ENCODE results near the gene BTBD9. TPM values are rescaled to one million over a fixed set of nuclear protein-coding genes. Genes with fewer than 3 reads are reported as not detected.

The BTBD9 gene
- total RNA-seq, 1 donor from 2014 or later: 24.1 TPM

DNA sequence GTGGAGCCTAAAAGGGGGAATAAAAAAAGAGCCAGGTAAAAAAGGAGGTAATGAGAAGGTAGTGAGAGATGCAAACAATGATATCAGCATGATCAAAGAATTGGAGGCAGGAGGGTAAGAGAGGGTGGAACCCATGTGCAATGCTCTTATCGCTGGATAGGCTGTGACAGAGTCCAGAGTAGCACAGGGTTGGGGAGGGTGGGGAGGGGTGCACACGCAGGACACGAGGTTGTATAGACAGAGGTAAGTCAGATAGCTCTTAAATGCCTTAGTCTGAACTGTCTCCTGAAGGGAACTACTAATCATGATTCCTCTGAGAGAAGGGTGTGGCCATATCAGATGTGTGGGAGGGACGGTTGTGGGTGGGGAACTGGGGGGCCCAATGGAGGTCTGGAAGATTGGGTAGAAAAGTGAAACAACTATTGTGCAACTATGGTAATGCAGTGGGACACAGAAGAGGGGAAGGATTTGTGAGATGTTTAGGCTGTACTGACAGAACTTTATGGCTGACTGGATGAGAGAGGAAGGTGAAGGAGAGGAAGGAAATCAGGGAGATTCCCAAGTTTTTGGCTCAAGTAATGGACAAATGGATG lies 354.8 kb downstream of the BTBD9 start:
- Histone ChIP-seq H3K27ac (no peak overlapping the region), H3K4me3 (no peak overlapping the region), H3K27me3 (no peaks in the 10 kb centered on the region), H3K4me1 (no peaks in the 10 kb centered on the region), H3K36me3 (no peaks in the 10 kb centered on the region), H3K9me3 (no peaks in the 10 kb centered on the region)
- TF ChIP-seq POLR2A (IDR thresholded peaks at IDR 0.05): no peak
- no peak for TF ChIP-seq POLR2AphosphoS5 (IDR thresholded peaks at IDR 0.05; ENCODE audit: insufficient read depth in 1 of 2, low read depth in 1 of 2)
- TF ChIP-seq, protein P1, sequence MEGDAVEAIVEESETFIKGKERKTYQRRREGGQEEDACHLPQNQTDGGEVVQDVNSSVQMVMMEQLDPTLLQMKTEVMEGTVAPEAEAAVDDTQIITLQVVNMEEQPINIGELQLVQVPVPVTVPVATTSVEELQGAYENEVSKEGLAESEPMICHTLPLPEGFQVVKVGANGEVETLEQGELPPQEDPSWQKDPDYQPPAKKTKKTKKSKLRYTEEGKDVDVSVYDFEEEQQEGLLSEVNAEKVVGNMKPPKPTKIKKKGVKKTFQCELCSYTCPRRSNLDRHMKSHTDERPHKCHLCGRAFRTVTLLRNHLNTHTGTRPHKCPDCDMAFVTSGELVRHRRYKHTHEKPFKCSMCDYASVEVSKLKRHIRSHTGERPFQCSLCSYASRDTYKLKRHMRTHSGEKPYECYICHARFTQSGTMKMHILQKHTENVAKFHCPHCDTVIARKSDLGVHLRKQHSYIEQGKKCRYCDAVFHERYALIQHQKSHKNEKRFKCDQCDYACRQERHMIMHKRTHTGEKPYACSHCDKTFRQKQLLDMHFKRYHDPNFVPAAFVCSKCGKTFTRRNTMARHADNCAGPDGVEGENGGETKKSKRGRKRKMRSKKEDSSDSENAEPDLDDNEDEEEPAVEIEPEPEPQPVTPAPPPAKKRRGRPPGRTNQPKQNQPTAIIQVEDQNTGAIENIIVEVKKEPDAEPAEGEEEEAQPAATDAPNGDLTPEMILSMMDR (IDR thresholded peaks at IDR 0.05): no peak
- intact Hi-C loops (cut with DNase I): no loop called here
- DNase-seq (ENCODE audit: extremely low spot score in 2 of 2): no peak

DNA sequence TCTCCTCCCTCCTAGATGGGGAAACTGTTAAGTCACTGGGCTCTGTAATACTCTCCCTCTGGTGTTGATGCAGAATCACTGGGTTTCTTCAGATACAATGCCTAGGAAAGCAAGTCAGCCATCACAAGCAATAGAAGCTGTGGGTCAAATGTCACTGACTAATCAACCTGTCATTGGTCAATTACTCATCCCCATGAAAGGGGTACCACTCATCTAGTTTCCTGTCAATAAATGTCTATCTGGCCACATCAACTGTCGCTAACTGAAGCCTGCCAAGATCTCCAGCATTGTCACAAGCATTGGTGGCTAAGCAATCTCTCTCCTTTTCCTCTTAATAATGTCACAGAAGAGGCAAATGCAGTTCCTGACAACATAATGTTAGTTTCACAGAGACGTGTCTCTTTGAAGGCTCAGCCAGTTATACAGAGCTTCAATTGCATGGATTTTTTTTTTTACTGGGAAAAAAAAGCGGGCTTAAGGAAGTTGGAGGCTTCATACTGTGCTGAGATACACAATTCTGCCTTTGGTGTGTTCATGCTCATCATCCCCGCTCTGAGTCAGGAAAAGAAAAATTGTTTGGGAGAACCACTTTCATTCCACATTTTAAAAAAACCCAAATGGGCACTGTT lies 355.9 kb downstream of the BTBD9 start:
- intact Hi-C loops (cut with DNase I): no loop called here
- Histone ChIP-seq H3K4me3 (no peak overlapping the region), H3K4me1 (no peaks in the 10 kb centered on the region), H3K27me3 (no peaks in the 10 kb centered on the region), H3K36me3 (no peaks in the 10 kb centered on the region), H3K27ac (no peak overlapping the region), H3K9me3 (no peaks in the 10 kb centered on the region)
- no peak for TF ChIP-seq POLR2A (IDR thresholded peaks at IDR 0.05)
- TF ChIP-seq, protein P1 (IDR thresholded peaks at IDR 0.05): no peak
- no peak for TF ChIP-seq POLR2AphosphoS5 (IDR thresholded peaks at IDR 0.05; ENCODE audit: insufficient read depth in 1 of 2, low read depth in 1 of 2)
- DNase-seq (ENCODE audit: extremely low spot score in 2 of 2): no peak

DNA sequence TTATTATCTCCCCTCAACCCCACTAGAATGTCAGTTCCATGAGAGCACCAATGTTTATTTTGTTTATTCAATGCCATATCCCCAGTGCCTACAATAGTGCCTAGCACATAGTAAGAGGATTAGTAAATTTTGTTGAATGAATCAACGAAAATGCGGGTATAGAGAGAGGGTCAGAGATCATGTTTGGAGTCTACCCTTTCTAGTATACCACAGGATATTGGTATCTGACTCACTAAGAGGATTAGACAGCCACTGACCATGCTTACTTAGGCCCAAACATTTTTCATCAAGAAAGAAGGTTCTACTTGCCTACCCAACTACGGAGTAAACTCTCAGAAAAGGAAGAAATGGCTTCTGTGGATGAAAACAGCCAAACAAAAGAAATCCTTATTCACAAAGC lies 356.8 kb downstream of the BTBD9 start:
- TF ChIP-seq, protein P1 (IDR thresholded peaks at IDR 0.05): no peak
- TF ChIP-seq POLR2A (IDR thresholded peaks at IDR 0.05) (no peak), POLR2AphosphoS5 (IDR thresholded peaks at IDR 0.05; ENCODE audit: insufficient read depth in 1 of 2, low read depth in 1 of 2) (no peak)
- H3K4me1 ChIP-seq: no peaks in the 10 kb centered on the region
- H3K4me3 ChIP-seq: no peak overlapping the region
- H3K9me3 ChIP-seq: no peaks in the 10 kb centered on the region
- H3K36me3 ChIP-seq: no peaks in the 10 kb centered on the region
- no peak for DNase-seq (ENCODE audit: extremely low spot score in 2 of 2)
- no peak overlapping the region for H3K27ac ChIP-seq
- no peaks in the 10 kb centered on the region for H3K27me3 ChIP-seq
- intact Hi-C loops (cut with DNase I): no loop called here

DNA sequence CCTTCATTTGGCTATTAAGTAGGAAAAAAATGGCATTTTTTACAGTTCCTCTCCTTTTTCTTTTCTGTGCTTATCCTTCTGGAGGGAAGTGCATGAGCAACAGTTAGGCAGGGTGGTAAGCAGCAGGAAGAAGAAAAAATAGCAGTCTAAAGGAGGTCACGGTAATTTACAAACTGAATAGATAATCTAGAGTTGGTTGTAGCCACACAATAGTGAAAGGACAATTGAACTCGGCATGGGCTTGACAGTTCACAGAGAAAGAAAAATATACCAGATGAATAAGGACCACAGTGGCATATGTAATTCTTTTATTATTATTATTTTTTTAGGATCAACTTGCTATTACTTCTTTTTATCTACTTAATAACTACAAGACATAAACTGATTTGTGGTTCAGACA lies 358.6 kb downstream of the BTBD9 start:
- Histone ChIP-seq H3K27me3 (no peaks in the 10 kb centered on the region), H3K9me3 (no peaks in the 10 kb centered on the region), H3K36me3 (no peaks in the 10 kb centered on the region), H3K4me1 (no peaks in the 10 kb centered on the region), H3K4me3 (no peak overlapping the region), H3K27ac (no peak overlapping the region)
- intact Hi-C loops (cut with DNase I): no loop called here
- no peak for TF ChIP-seq POLR2AphosphoS5 (IDR thresholded peaks at IDR 0.05; ENCODE audit: insufficient read depth in 1 of 2, low read depth in 1 of 2)
- no peak for DNase-seq (ENCODE audit: extremely low spot score in 2 of 2)

DNA sequence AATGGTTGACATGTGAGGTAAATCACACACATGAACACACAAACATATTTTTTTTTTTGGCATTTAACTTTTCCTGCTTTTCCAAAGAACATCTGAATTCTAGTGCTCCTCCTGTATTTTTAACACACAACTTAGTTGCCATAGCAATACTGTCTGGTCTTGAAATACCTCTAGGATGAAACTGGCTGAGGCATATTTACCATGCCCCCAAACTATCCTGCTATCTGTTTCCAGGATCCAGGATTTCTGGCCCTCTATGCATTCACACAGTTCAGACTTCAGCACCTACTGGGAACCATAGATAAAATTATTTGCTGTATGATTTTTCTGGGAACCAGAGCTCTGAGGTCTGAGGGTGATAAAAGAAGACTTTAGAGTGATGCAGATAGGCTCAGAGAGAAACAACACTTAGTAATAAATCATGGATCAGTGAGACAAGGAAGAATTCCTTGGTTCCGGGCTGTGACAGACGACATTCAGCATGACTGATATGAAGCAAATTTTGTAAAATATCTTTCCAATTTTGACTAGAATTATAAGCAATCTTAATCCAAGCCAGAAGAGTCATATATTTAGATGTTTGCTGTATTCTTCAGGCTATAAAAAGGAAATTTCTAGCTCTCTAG lies 359.7 kb downstream of the BTBD9 start:
- Histone ChIP-seq H3K4me3 (no peak overlapping the region), H3K27me3 (no peaks in the 10 kb centered on the region), H3K4me1 (no peaks in the 10 kb centered on the region), H3K27ac (no peak overlapping the region), H3K9me3 (no peaks in the 10 kb centered on the region), H3K36me3 (no peaks in the 10 kb centered on the region)
- intact Hi-C loops (cut with DNase I): no loop called here
- no peak for DNase-seq (ENCODE audit: extremely low spot score in 2 of 2)
- TF ChIP-seq POLR2AphosphoS5 (IDR thresholded peaks at IDR 0.05; ENCODE audit: insufficient read depth in 1 of 2, low read depth in 1 of 2) (no peak), POLR2A (IDR thresholded peaks at IDR 0.05) (no peak)

DNA sequence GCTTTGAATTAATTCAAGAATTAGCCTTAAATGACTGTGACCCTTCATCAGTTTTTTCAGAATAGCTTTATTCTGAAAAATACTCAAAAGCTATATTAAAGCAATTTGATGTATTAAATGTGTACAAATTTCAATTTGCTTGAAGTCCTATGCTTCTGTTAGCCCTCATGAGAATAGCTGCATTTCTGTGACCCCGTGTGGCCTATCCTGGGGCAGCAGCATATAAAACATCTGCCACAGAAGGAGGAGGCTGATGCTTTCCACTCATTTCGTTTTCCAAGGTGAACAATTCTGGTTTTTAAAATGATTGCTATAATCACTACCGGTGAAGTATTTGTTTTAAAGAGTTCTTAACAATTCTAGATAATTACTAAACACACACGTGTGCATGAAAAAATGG lies 360.3 kb downstream of the BTBD9 start:
- TF ChIP-seq POLR2AphosphoS5 (IDR thresholded peaks at IDR 0.05; ENCODE audit: insufficient read depth in 1 of 2, low read depth in 1 of 2) (no peak), POLR2A (IDR thresholded peaks at IDR 0.05) (no peak)
- TF ChIP-seq, protein P1 (IDR thresholded peaks at IDR 0.05): no peak
- no peaks in the 10 kb centered on the region for H3K27me3 ChIP-seq
- no peaks in the 10 kb centered on the region for H3K4me1 ChIP-seq
- intact Hi-C loops (cut with DNase I): no loop called here
- no peak overlapping the region for H3K4me3 ChIP-seq
- no peaks in the 10 kb centered on the region for H3K9me3 ChIP-seq
- H3K27ac ChIP-seq: no peak overlapping the region
- DNase-seq (ENCODE audit: extremely low spot score in 2 of 2): no peak
- no peaks in the 10 kb centered on the region for H3K36me3 ChIP-seq

Data from vagina (tissue), 2 donors.